Endodermal cell (in vitro differentiated cells): ENCODE measurements around the gene ANGPTL2. TPM values are rescaled to one million over a fixed set of nuclear protein-coding genes. Genes with fewer than 3 reads are reported as not detected.

ENCODE experiments used
- DNase-seq: peaks from one replicate; pipeline ENCODE4 v3.0.0-alpha.2; 2017
- H3K27ac ChIP-seq: 2 replicates; pipeline ENCODE4 v1.5.1; 2013; ENCODE audit warnings: mild to moderate bottlenecking, low read depth, low read length, moderate library complexity
- H3K27me3 ChIP-seq: 2 replicates; pipeline ENCODE4 v1.6.1; 2013; ENCODE audit warnings: mild to moderate bottlenecking, low read length, moderate library complexity; ENCODE audit not compliant: insufficient read depth, control insufficient read depth, poor library complexity, severe bottlenecking
- H3K36me3 ChIP-seq: 2 replicates; pipeline ENCODE4 v1.7.0; 2013; ENCODE audit warnings: mild to moderate bottlenecking, low read length, moderate library complexity; ENCODE audit not compliant: control insufficient read depth, insufficient read depth
- H3K4me1 ChIP-seq: one replicate; pipeline ENCODE4 v1.7.0; 2013; ENCODE audit warnings: low read length; ENCODE audit not compliant: control insufficient read depth, insufficient read depth
- H3K4me3 ChIP-seq: 2 replicates; pipeline ENCODE4 v1.5.1; 2013; ENCODE audit warnings: mild to moderate bottlenecking, low read length, moderate library complexity
- H3K9ac ChIP-seq: 2 replicates; pipeline ENCODE4 v1.6.1; 2013; ENCODE audit warnings: mild to moderate bottlenecking, low read length, moderate library complexity; ENCODE audit not compliant: poor library complexity, severe bottlenecking; ENCODE audit errors: extremely low read depth
- H3K9me3 ChIP-seq: 2 replicates; pipeline ENCODE4 v1.6.1; 2013; ENCODE audit warnings: mild to moderate bottlenecking, low read length, moderate library complexity; ENCODE audit not compliant: control insufficient read depth
- H3K27ac Mint-ChIP-seq: 2 replicates; pipeline ENCODE4 v1.8.0; 2020; ENCODE audit warnings: mixed read lengths
- H3K27me3 Mint-ChIP-seq: 2 replicates; pipeline ENCODE4 v1.8.0; 2021; ENCODE audit warnings: mild to moderate bottlenecking, mixed read lengths; ENCODE audit not compliant: insufficient read depth
- H3K36me3 Mint-ChIP-seq: 2 replicates; pipeline ENCODE4 v1.8.0; 2020; ENCODE audit warnings: low read depth, mixed read lengths
- H3K4me1 Mint-ChIP-seq: 2 replicates; pipeline ENCODE4 v1.8.0; 2020; ENCODE audit warnings: mixed read lengths
- H3K4me3 Mint-ChIP-seq: 2 replicates; pipeline ENCODE4 v1.8.0; 2020; ENCODE audit warnings: mild to moderate bottlenecking, moderate library complexity, mixed read lengths
- H3K9me3 Mint-ChIP-seq: 2 replicates; pipeline ENCODE4 v1.8.0; 2020; ENCODE audit warnings: mild to moderate bottlenecking, mixed read lengths
- whole genome bisulfite sequencing, 2 experiments: methylation state at CpG; one replicate each; pipeline versions ENCODE4 v1.1.5 to v1.1.7; 2013; ENCODE audit warnings: missing lambda C conversion rate in 2 of 2, mixed read lengths in 1 of 2; ENCODE audit not compliant: insufficient coverage in 1 of 2, insufficient read length in 1 of 2; 5-methylcytosine and 5-hydroxymethylcytosine counted together
- total RNA-seq, 2 donors: library from RNA; stranded (reverse); fragmentation: NEBNext Ultra II Directional in 1 of 2; extraction: Animal tissue kit (Norgen Biotek cat#: 25700) in 1 of 2; gene quantifications; 2 replicates in 1 of 2; 3 replicates in 1 of 2; pipeline ENCODE4 v1.2.1, GENCODE V29; 2021
- TF ChIP-seq, protein P1 (sequence below): fragments of 200-600 bp; sonication (generic); conservative IDR thresholded peaks from 2 replicates; pipeline ENCODE4 v1.5.0; 2021; ENCODE audit warnings: antibody characterized with exemption, mild to moderate bottlenecking

ANGPTL2 gene
- total RNA-seq, 2 donors from 2014 or later = 14.8 to 17.1 TPM

GRCh38 chr9:127075624-127076372 lies 46.6 kb downstream of the ANGPTL2 start:
- H3K4me1 ChIP-seq = peaks cover 13% of the 10 kb centered on the region
- no peak for DNase-seq
- H3K9ac ChIP-seq = no peak overlapping the region
- Mint-ChIP-seq H3K27ac (no peak overlapping the region), H3K9me3 (peaks cover 11% of the 10 kb centered on the region), H3K4me1 (peaks cover 36% of the 10 kb centered on the region), H3K4me3 (no peak overlapping the region), H3K36me3 (peaks cover 28% of the 10 kb centered on the region), H3K27me3 (no peaks in the 10 kb centered on the region)
- no peak overlapping the region for H3K4me3 ChIP-seq
- peak overlapping the region; percentile 92 for H3K27ac ChIP-seq
- no peaks in the 10 kb centered on the region for H3K36me3 ChIP-seq
- no peaks in the 10 kb centered on the region for H3K27me3 ChIP-seq
- TF ChIP-seq, protein P1, sequence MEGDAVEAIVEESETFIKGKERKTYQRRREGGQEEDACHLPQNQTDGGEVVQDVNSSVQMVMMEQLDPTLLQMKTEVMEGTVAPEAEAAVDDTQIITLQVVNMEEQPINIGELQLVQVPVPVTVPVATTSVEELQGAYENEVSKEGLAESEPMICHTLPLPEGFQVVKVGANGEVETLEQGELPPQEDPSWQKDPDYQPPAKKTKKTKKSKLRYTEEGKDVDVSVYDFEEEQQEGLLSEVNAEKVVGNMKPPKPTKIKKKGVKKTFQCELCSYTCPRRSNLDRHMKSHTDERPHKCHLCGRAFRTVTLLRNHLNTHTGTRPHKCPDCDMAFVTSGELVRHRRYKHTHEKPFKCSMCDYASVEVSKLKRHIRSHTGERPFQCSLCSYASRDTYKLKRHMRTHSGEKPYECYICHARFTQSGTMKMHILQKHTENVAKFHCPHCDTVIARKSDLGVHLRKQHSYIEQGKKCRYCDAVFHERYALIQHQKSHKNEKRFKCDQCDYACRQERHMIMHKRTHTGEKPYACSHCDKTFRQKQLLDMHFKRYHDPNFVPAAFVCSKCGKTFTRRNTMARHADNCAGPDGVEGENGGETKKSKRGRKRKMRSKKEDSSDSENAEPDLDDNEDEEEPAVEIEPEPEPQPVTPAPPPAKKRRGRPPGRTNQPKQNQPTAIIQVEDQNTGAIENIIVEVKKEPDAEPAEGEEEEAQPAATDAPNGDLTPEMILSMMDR = no peak
- H3K9me3 ChIP-seq = peaks cover 19% of the 10 kb centered on the region
- 7 to 35% methylated on average over 2 of the region's 2 CpGs for WGBS, 2 experiments

DNA sequence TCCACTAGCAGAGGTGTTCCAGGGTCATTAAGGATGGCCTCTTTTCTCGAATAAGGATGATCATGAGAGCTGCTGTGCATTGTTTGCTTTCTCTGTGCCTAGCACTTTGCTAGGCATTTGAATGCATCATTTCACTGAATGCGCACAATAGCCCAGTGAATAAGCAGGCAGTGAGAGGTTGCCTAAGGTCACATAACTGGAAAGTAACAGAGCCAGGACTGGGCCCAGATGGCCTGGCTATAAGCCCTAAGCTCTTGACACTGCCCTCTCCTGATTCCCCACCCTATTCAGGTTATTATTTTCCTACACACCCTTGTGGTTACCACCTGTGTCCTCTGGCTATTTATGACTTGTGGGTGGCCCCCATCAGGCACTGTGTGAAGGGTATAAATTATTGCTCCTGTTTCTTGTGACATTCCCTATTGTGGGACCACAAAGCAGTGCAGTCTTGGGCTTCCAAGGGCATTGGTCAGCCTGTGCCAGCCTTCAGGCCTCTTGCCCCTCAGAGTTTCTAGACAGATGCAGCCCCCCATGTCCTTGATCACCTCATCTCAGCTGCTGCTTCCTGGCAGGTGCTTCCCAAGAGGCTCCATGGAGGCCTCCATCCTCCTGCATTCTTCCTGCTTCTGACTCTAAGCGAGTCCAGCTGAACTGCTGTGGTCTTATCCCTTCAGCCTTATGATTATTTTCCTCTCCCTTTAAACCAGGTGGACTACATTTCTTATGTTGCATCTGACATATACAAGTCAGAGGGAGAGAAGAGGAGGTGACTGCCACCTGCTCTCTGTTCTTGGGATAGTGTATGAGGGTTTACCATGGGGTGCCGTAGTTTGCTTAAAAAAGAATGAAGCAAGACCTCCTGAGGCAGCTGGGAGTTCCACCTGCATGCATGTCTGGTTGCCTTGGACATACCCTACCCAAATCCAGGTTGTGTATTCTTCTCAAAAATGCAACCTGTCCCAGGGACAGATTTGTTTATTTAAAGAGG lies 47.6 kb downstream of the ANGPTL2 start:
- Mint-ChIP-seq H3K4me3 (no peak overlapping the region), H3K36me3 (peaks cover 29% of the 10 kb centered on the region), H3K27me3 (no peaks in the 10 kb centered on the region), H3K27ac (no peak overlapping the region), H3K9me3 (peaks cover 11% of the 10 kb centered on the region), H3K4me1 (peaks cover 36% of the 10 kb centered on the region)
- no peaks in the 10 kb centered on the region for H3K27me3 ChIP-seq
- H3K36me3 ChIP-seq = no peaks in the 10 kb centered on the region
- H3K27ac ChIP-seq = peak overlapping the region; percentile 92
- H3K9ac ChIP-seq = no peak overlapping the region
- H3K9me3 ChIP-seq = peaks cover 19% of the 10 kb centered on the region
- DNase-seq = no peak
- H3K4me1 ChIP-seq = peaks cover 13% of the 10 kb centered on the region
- no peak overlapping the region for H3K4me3 ChIP-seq
- 87 to 90% methylated on average over 1 to 4 of the region's 4 CpGs for WGBS, 2 experiments
- TF ChIP-seq, protein P1 = no peak

DNA sequence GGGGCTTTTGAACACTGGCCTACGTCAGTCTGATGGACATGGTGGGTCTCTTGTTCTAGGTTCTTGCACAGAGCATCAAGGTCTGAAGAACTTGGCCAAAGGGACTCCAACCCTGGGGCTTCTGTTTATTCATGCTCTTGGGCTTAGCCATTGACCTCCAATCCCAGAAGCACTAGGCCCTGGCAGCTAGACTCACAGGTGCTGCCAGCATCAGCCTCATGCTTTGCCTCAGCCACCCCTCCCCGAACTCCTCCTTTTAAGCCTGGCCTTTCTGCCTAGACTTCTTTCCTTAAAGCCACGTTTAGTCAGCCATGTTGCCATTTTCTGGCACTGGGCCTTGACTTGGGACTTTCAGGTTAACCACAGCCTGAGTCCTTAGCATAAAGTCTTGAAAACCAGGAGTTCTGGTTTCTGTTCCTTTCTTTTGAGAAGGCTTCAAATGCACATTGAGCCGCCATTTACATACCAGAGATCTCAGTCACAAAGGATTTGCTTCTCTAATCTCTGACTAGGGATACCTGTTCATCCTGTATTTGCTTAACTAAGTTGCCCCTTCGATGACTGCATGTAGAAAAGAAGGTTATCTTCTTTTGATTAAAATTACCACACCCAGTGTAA lies 54.7 kb downstream of the ANGPTL2 start:
- Histone ChIP-seq H3K36me3 (no peaks in the 10 kb centered on the region), H3K4me1 (no peaks in the 10 kb centered on the region), H3K27me3 (no peaks in the 10 kb centered on the region), H3K27ac (no peak overlapping the region), H3K9me3 (peaks cover 11% of the 10 kb centered on the region), H3K9ac (no peak overlapping the region), H3K4me3 (no peak overlapping the region)
- Mint-ChIP-seq H3K4me1 (peaks cover 7% of the 10 kb centered on the region), H3K27me3 (no peaks in the 10 kb centered on the region), H3K36me3 (peaks cover 16% of the 10 kb centered on the region), H3K9me3 (peaks cover 9% of the 10 kb centered on the region), H3K4me3 (no peak overlapping the region), H3K27ac (no peak overlapping the region)
- no peak for DNase-seq
- WGBS, 2 experiments = 84 to 92% methylated on average over 4 to 5 of the region's 5 CpGs
- TF ChIP-seq, protein P1 = no peak
